GM19372 (cell line): ENCODE data around the gene CNFN.

ENCODE experiments used
- ATAC-seq: cut with Tn5 transposase; IDR thresholded peaks from one replicate; pipeline ENCODE4 v1.9.1; 2021; ENCODE audit warnings: mild to moderate bottlenecking, low read depth, moderate library complexity; ENCODE audit not compliant: unreplicated experiment

CNFN gene

GRCh38 chr19:42389899-42390298 is at the start of gene CNFN:
Gene CNFN, minus strand, starts transcription at chr19:42390297. Its CDS starts 1,260 bp downstream, at chr19:42389037.
- no peak for ATAC-seq

GRCh38 chr19:42436006-42436405 is 45.9 kb upstream of the CNFN start:
- ATAC-seq = no peak

- no peak for ATAC-seq
Measured at GRCh38 chr19:42435316-42435715, 45.2 kb upstream of the CNFN start.

GRCh38 chr19:42433503-42434260 is 43.6 kb upstream of the CNFN start:
- ATAC-seq = no peak

- no peak for ATAC-seq
Measured at GRCh38 chr19:42431486-42431885, 41.4 kb upstream of the CNFN start.

GRCh38 chr19:42428676-42429075 is 38.6 kb upstream of the CNFN start:
- no peak for ATAC-seq

- no peak for ATAC-seq
Measured at GRCh38 chr19:42427313-42427712, 37.2 kb upstream of the CNFN start, which contains the start of gene LIPE. Gene LIPE, minus strand, starts transcription at chr19:42427388. Its CDS starts 239 bp downstream, at chr19:42427149.

- no peak for ATAC-seq
Measured at GRCh38 chr19:42426643-42427042, 36.5 kb upstream of the CNFN start.

- ATAC-seq = no peak
Measured at GRCh38 chr19:42424712-42425131, 34.6 kb upstream of the CNFN start.

- no peak for ATAC-seq
Measured at GRCh38 chr19:42424345-42424707, 34.2 kb upstream of the CNFN start.

GRCh38 chr19:42423462-42424344 is 33.6 kb upstream of the CNFN start:
- ATAC-seq = peak; percentile 90

GRCh38 chr19:42422901-42423461 is 32.9 kb upstream of the CNFN start:
- ATAC-seq = peak; percentile 35

- ATAC-seq = peak; percentile 8
Measured at GRCh38 chr19:42422092-42422900, 32.2 kb upstream of the CNFN start.

- ATAC-seq = no peak
Measured at GRCh38 chr19:42421591-42422031, 31.5 kb upstream of the CNFN start.

GRCh38 chr19:42421101-42421500 is 31.0 kb upstream of the CNFN start:
- no peak for ATAC-seq

GRCh38 chr19:42420055-42420544 is 30.0 kb upstream of the CNFN start:
- ATAC-seq = no peak

- ATAC-seq = no peak
Measured at GRCh38 chr19:42419309-42419708, 29.2 kb upstream of the CNFN start.

- ATAC-seq = no peak
Measured at GRCh38 chr19:42412661-42413076, 22.6 kb upstream of the CNFN start.

GRCh38 chr19:42412227-42412626 is 22.1 kb upstream of the CNFN start:
- no peak for ATAC-seq

- ATAC-seq = no peak
Measured at GRCh38 chr19:42411581-42412178, 21.6 kb upstream of the CNFN start.
